Cardiac muscle cell (in vitro differentiated cells and primary cell): Measurements from ENCODE around the gene HPCAL4. TPM values are rescaled to one million over a fixed set of nuclear protein-coding genes. Genes with fewer than 3 reads are reported as not detected.

ENCODE experiments used
- DNase-seq, 2 donors: peaks; one replicate each; pipeline versions ENCODE4 v3.0.0 to v3.0.0-alpha.2; 2010 to 2017; ENCODE audit warnings: low read depth in 1 of 2, low spot score in 1 of 2
- H3K27ac ChIP-seq: fragments of 200-600 bp; sonication (generic); 2 replicates; pipeline ENCODE4 v1.5.1; 2016
- H3K27me3 ChIP-seq: fragments of 200-600 bp; sonication (generic); 2 replicates; pipeline ENCODE4 v1.6.0; 2016; ENCODE audit warnings: control low read depth
- H3K36me3 ChIP-seq: fragments of 200-600 bp; sonication (generic); 2 replicates; pipeline ENCODE4 v1.5.1; 2016; ENCODE audit warnings: control low read depth
- H3K4me1 ChIP-seq: fragments of 200-600 bp; sonication (generic); 2 replicates; pipeline ENCODE4 v1.8.1; 2017; ENCODE audit warnings: low read depth, mild to moderate bottlenecking, mixed run types
- H3K4me3 ChIP-seq: fragments of 200-600 bp; sonication (generic); 2 replicates; pipeline ENCODE4 v1.5.1; 2016; ENCODE audit warnings: mild to moderate bottlenecking
- H3K9me3 ChIP-seq: fragments of 200-600 bp; sonication (generic); 2 replicates; pipeline ENCODE4 v1.5.1; 2017; ENCODE audit warnings: low read depth, mild to moderate bottlenecking, control low read depth
- polyA plus RNA-seq: library from polyadenylated mRNA; unstranded; fragments of >200 nt; fragmentation: Nextera tagmentation; extraction: Ambion mirVana; gene quantifications from 2 replicates; pipeline ENCODE4 v1.2.1, GENCODE V29; 2016
- total RNA-seq: library from RNA; depleted of rRNA; stranded (reverse); fragments of >200 nt; gene quantifications from 2 replicates; pipeline ENCODE4 v1.2.3, GENCODE V29; 2016
- TF ChIP-seq, protein P1 (sequence below): IDR thresholded peaks from 2 replicates; pipeline ENCODE4 v1.5.1; 2012; ENCODE audit warnings: low read depth, mild to moderate bottlenecking, low read length

HPCAL4 gene
- total and polyA plus RNA-seq, 2 experiments from 2014 or later = 0.06 to 0.09 TPM

DNA sequence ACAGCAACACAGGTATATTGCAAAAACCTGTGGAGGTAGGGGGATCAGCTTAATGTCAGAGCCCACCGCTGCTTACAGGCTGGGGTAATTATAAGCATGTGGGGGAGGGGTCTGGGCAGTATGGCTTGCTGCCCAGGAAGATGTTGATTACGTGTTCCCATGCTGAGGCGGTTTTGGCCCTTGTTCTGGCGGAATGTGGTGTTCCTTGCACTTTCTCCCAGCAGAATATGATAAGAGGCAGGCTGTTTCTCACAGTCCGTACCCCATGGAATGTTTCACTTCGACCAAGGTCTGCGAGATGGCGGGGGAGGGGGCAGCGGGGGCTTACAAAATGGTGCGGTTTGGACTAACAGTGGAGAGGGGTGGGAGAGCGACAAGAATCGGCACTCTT, 9.8 kb upstream of the HPCAL4 start:
- H3K27me3 ChIP-seq = peaks cover 82% of the 10 kb centered on the region
- H3K36me3 ChIP-seq = no peaks in the 10 kb centered on the region
- no peaks in the 10 kb centered on the region for H3K9me3 ChIP-seq
- no peak overlapping the region for H3K4me3 ChIP-seq
- H3K27ac ChIP-seq = no peak overlapping the region
- H3K4me1 ChIP-seq = peaks cover 4% of the 10 kb centered on the region
- TF ChIP-seq, protein P1, sequence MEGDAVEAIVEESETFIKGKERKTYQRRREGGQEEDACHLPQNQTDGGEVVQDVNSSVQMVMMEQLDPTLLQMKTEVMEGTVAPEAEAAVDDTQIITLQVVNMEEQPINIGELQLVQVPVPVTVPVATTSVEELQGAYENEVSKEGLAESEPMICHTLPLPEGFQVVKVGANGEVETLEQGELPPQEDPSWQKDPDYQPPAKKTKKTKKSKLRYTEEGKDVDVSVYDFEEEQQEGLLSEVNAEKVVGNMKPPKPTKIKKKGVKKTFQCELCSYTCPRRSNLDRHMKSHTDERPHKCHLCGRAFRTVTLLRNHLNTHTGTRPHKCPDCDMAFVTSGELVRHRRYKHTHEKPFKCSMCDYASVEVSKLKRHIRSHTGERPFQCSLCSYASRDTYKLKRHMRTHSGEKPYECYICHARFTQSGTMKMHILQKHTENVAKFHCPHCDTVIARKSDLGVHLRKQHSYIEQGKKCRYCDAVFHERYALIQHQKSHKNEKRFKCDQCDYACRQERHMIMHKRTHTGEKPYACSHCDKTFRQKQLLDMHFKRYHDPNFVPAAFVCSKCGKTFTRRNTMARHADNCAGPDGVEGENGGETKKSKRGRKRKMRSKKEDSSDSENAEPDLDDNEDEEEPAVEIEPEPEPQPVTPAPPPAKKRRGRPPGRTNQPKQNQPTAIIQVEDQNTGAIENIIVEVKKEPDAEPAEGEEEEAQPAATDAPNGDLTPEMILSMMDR = no peak
- peak; percentile 32 to 93 for DNase-seq

DNA sequence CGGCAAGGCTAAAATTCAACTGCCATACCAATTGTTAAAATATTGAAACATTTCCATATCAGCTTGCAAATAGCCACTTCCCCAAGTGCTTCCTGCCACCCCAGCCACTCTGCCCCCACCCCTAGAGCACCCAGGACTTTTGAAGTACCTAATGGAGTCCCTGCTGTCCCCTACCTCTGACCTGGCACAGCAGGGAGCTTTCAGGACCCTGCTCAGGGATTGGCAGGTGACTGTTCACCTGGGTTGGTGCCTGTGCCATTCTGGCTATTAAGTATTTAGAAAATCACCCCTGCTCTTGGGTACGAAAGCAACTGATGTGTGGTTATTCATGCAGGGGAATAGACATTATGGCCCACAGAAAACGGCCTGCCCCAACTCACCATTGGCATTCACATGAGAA, 9.1 kb upstream of the HPCAL4 start:
- Histone ChIP-seq H3K9me3 (no peaks in the 10 kb centered on the region), H3K4me1 (peaks cover 4% of the 10 kb centered on the region), H3K4me3 (no peak overlapping the region), H3K27me3 (peaks cover 82% of the 10 kb centered on the region), H3K36me3 (no peaks in the 10 kb centered on the region), H3K27ac (no peak overlapping the region)
- no peak for DNase-seq
- TF ChIP-seq, protein P1 = no peak

DNA sequence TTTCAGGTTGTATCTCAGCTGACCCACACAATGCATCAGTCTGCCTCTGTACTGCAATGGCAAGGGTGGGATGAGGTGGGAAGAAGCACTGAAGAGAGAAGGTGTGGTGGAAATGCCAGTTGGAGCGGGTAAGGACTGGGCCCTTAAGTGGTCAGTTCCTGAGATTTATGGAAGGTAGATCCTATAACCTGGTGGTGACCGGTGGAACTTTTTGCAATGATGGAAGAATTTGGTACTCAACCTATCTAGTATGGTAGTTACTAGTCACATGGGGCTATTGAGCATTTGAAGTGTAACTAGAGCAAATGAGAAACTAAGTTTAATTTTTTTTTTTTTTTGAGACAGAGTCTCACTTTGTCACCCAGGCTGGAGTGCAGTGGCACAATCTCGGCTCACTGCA, 8.2 kb upstream of the HPCAL4 start:
- Histone ChIP-seq H3K4me3 (no peak overlapping the region), H3K27me3 (peaks cover 82% of the 10 kb centered on the region), H3K4me1 (peaks cover 4% of the 10 kb centered on the region), H3K36me3 (no peaks in the 10 kb centered on the region), H3K27ac (no peak overlapping the region), H3K9me3 (no peaks in the 10 kb centered on the region)
- TF ChIP-seq, protein P1 = no peak
- no peak for DNase-seq

DNA sequence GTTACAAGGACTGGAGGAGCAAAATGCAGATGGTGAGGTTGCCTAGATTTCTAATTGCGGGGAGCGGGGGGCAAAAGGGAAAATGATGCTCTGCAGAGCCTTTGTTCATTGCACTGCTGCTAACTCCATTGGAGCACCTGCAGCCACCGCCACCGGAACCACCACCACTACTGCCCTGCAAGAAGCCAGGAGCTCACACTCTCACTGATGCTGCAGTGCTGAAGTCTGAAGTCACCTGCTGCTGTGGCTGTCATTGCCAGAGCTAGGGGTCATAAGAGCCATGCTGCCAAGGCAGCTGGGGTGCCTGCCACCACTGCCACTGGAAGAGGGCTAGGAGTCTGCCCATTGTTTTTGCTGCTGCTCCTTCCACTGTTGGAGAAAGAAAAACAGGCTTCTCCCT, 7.3 kb upstream of the HPCAL4 start:
- Histone ChIP-seq H3K36me3 (no peaks in the 10 kb centered on the region), H3K4me1 (peaks cover 4% of the 10 kb centered on the region), H3K4me3 (no peak overlapping the region), H3K27ac (no peak overlapping the region), H3K9me3 (no peaks in the 10 kb centered on the region), H3K27me3 (peaks cover 82% of the 10 kb centered on the region)
- TF ChIP-seq, protein P1 = no peak
- DNase-seq = no peak

DNA sequence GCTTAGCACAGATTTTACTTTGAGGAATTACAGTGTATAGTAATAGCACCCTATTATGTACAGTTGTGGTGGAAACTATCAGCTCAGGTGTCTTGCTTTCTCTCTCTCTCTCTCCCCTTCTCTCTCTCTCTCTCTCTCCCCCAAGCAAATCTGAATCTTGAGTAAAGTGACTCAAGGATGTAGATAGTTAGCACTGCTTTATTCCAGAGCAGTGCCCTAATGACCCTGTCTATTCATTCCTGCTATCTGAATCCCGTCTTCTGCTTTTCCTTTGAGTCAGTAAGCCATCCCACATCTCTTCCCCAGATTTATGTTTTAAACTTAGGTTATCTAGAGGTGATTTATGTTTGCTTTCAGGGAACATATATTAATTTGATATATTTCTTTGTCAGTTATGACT, 5.2 kb upstream of the HPCAL4 start:
- Histone ChIP-seq H3K9me3 (no peaks in the 10 kb centered on the region), H3K36me3 (no peaks in the 10 kb centered on the region), H3K4me1 (peaks cover 4% of the 10 kb centered on the region), H3K27ac (no peak overlapping the region), H3K27me3 (peaks cover 93% of the 10 kb centered on the region), H3K4me3 (no peak overlapping the region)
- TF ChIP-seq, protein P1 = no peak
- DNase-seq = no peak

DNA sequence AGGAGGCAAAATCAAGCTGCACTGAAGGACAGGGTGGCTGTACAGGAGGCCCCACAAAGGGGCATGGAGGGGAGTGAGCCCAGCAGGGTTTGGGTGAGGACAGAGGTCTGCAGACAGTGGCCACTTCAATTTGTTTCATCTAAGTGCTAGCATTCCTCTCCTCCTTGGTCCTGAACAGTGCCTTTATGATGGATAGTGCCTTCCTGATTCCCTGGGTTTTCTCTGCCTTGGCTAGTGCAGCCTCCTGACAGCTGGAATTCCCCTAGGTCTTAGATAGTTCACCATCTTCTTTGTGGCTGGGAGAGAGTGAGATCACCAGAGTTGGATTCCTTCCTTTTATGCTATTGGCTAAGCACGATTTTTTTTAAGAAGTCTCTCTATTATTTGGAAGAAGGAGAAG, 3.8 kb upstream of the HPCAL4 start:
- peak in 1 of 2 donors; percentile 23 for DNase-seq
- H3K27ac ChIP-seq = no peak overlapping the region
- H3K27me3 ChIP-seq = peaks cover 97% of the 10 kb centered on the region
- H3K36me3 ChIP-seq = no peaks in the 10 kb centered on the region
- H3K4me1 ChIP-seq = no peaks in the 10 kb centered on the region
- no peak overlapping the region for H3K4me3 ChIP-seq
- H3K9me3 ChIP-seq = no peaks in the 10 kb centered on the region
- TF ChIP-seq, protein P1 = no peak
